MCF 10A (cell line): ENCODE results near the gene GTF2A2. TPM values are rescaled to one million over a fixed set of nuclear protein-coding genes. Genes with fewer than 3 reads are reported as not detected.
"Not testable (repeated sequence)": the region's sequence is repeated elsewhere in the genome, so short reads cannot be mapped to it uniquely, and the experiment has no call there.

ENCODE experiments used
- BruUV-seq: library from RNA; stranded (reverse); fragments of 400-500 nt; replicated peaks from 2 replicates; lab custom pipeline; 2021; lab: Mats Ljungman, UMichigan
- CTCF ChIA-PET: fragments of 300-600 bp; sonication (Branson Sonifier 250); formaldehyde crosslinking; extraction: SDS; loops from one replicate; lab custom pipeline; 2021; ENCODE audit warnings: antibody characterized with exemption, inconsistent platforms; lab: Yijun Ruan, JAX
- POLR2A ChIA-PET: fragments of 300-600, 350-650 bp; sonication (Branson Sonifier 250); formaldehyde crosslinking; extraction: SDS; loops from one replicate; lab custom pipeline; 2020; ENCODE audit warnings: antibody characterized with exemption, inconsistent platforms; lab: Yijun Ruan, JAX
- DNase-seq: peaks from one replicate; pipeline ENCODE4 v3.0.0-alpha.2; 2018; ENCODE audit not compliant: unreplicated experiment
- H3K27ac Mint-ChIP-seq: one replicate; pipeline ENCODE4 v1.8.0; 2022; ENCODE audit warnings: mild to moderate bottlenecking, low read depth, mixed read lengths; ENCODE audit not compliant: unreplicated experiment
- H3K27me3 Mint-ChIP-seq: one replicate; pipeline ENCODE4 v1.8.0; 2022; ENCODE audit warnings: mixed read lengths; ENCODE audit not compliant: insufficient read depth, unreplicated experiment
- H3K36me3 Mint-ChIP-seq: one replicate; pipeline ENCODE4 v1.8.0; 2022; ENCODE audit warnings: mild to moderate bottlenecking, moderate library complexity, mixed read lengths; ENCODE audit not compliant: insufficient read depth, unreplicated experiment
- H3K4me1 Mint-ChIP-seq: one replicate; pipeline ENCODE4 v1.8.0; 2022; ENCODE audit warnings: mixed read lengths; ENCODE audit not compliant: insufficient read depth, unreplicated experiment
- H3K4me3 Mint-ChIP-seq: one replicate; pipeline ENCODE4 v1.8.0; 2022; ENCODE audit warnings: mild to moderate bottlenecking, moderate library complexity, mixed read lengths; ENCODE audit not compliant: unreplicated experiment
- H3K9me3 Mint-ChIP-seq: one replicate; pipeline ENCODE4 v1.8.0; 2022; ENCODE audit warnings: mixed read lengths; ENCODE audit not compliant: unreplicated experiment
- intact Hi-C: fragments of 100-400 bp; cut with micrococcal nuclease; formaldehyde crosslinking; loops from 2 replicates; pipeline ENCODE4 v1.14.1; 2022
- total RNA-seq: library from RNA; stranded (reverse); gene quantifications from 2 replicates; pipeline ENCODE4 v1.2.3, GENCODE V29; 2022
- TF ChIP-seq, protein P1 (sequence below): fragments of 200-600 bp; IDR thresholded peaks from one replicate; pipeline ENCODE4 v1.8.0; 2022; ENCODE audit warnings: antibody characterized with exemption, mild to moderate bottlenecking; ENCODE audit not compliant: unreplicated experiment

Gene GTF2A2
- total RNA-seq, 1 experiment from 2014 or later, result 152 TPM

DNA sequence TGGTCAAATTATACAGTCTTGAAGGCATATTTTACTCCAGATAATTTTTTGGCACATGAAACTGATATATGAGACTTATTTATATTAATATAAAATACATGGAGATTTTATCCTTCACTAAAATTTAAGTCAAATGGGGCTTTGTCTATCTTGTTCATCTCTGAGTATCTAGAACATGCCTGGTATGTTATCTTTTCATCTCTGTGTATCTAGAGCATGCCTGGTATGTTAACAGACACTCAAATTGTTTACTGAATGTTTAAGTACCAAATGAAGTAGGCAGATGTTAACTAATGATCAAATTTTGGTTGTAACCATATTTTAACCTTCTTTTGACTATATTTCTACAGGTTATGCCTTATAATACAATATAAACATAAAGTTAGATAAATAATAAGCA is 7.7 kb downstream of the GTF2A2 start:
- POLR2A ChIA-PET, result interaction anchor here (0.7 to 5.3 kb wide), 3 partner anchors 7 to 117 kb away, joined by 3 to 31 read pairs (median 3); partner anchors contain the start of gene GTF2A2
- TF ChIP-seq, protein P1, sequence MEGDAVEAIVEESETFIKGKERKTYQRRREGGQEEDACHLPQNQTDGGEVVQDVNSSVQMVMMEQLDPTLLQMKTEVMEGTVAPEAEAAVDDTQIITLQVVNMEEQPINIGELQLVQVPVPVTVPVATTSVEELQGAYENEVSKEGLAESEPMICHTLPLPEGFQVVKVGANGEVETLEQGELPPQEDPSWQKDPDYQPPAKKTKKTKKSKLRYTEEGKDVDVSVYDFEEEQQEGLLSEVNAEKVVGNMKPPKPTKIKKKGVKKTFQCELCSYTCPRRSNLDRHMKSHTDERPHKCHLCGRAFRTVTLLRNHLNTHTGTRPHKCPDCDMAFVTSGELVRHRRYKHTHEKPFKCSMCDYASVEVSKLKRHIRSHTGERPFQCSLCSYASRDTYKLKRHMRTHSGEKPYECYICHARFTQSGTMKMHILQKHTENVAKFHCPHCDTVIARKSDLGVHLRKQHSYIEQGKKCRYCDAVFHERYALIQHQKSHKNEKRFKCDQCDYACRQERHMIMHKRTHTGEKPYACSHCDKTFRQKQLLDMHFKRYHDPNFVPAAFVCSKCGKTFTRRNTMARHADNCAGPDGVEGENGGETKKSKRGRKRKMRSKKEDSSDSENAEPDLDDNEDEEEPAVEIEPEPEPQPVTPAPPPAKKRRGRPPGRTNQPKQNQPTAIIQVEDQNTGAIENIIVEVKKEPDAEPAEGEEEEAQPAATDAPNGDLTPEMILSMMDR, result no peak
- H3K4me3 Mint-ChIP-seq, result no peak overlapping the region
- no peak for DNase-seq
- H3K36me3 Mint-ChIP-seq, result peaks cover 53% of the 10 kb centered on the region
- intact Hi-C loops, result no loop called here
- H3K27me3 Mint-ChIP-seq, result no peaks in the 10 kb centered on the region
- peaks cover 1% of the 10 kb centered on the region for H3K4me1 Mint-ChIP-seq
- CTCF ChIA-PET, result no interaction called here
- BruUV-seq, result no TSS peak
- H3K9me3 Mint-ChIP-seq, result peaks cover 6% of the 10 kb centered on the region
- H3K27ac Mint-ChIP-seq, result no peak overlapping the region

DNA sequence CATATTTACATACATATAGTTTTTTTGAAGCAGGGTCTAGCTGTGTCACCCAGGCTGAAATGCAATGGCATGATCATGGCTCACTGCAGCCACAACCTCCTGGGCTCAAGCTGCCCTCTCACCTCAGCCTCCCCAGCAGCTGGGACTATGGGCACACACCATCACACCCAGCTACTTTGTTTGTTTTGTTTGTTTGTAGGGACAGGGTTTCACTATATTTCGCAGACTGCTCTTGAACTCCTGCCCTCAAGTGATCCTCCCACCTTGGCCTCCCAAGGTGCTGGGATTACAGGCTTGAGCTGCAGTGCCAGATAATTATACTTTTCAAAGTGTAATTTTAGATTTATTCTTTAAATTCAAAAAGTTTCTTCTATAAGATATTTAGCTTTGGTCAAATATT is 10.2 kb downstream of the GTF2A2 start:
- H3K36me3 Mint-ChIP-seq, result peaks cover 61% of the 10 kb centered on the region
- DNase-seq, result no peak
- H3K27me3 Mint-ChIP-seq, result no peaks in the 10 kb centered on the region
- ChIA-PET CTCF (interaction anchor here (0.6 to 16.0 kb wide), 3 partner anchors 9 to 244 kb away, joined by 3 to 196 read pairs (median 3); no protein-coding TSS in a partner anchor), POLR2A (interaction anchor here (0.6 to 5.3 kb wide), 3 partner anchors 9 to 274 kb away, joined by 3 to 31 read pairs (median 3); partner anchors contain the start of genes GTF2A2 and MYO1E)
- BruUV-seq, result no TSS peak
- no peaks in the 10 kb centered on the region for H3K9me3 Mint-ChIP-seq
- H3K4me1 Mint-ChIP-seq, result peaks cover 5% of the 10 kb centered on the region
- TF ChIP-seq, protein P1, result no peak
- H3K4me3 Mint-ChIP-seq, result no peak overlapping the region
- intact Hi-C loops, result no loop called here
- no peak overlapping the region for H3K27ac Mint-ChIP-seq

DNA sequence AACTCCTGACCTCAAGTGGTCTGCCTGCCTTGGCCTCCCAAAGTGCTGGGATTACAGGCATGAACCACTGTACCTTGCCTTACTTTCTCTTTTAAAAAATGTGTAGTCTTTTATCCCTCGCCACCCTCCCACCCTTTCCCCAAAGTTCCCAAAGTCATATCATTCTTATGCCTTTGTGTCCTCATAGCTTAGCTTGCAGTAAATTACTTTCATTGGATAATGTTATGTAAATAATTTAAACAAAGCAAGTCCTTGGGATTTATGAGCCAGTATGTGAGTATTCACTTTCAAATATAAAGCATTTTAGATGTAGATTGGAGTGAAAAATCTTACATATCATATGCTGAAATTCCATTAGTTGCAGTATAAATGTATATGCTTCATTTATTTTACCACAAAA is 11.0 kb downstream of the GTF2A2 start:
- POLR2A ChIA-PET, result interaction anchor here (0.9 to 5.3 kb wide), 2 partner anchors 10 to 17 kb away, joined by 3 to 31 read pairs; partner anchors contain the start of gene GTF2A2
- Mint-ChIP-seq H3K36me3 (peaks cover 53% of the 10 kb centered on the region), H3K4me1 (peaks cover 5% of the 10 kb centered on the region), H3K9me3 (no peaks in the 10 kb centered on the region), H3K27me3 (no peaks in the 10 kb centered on the region), H3K4me3 (no peak overlapping the region), H3K27ac (no peak overlapping the region)
- TF ChIP-seq, protein P1, result no peak
- DNase-seq, result no peak
- CTCF ChIA-PET, result interaction anchor here (0.6 to 16.0 kb wide), 3 partner anchors 26 to 723 kb away, joined by 3 to 196 read pairs (median 4); no protein-coding TSS in a partner anchor
- BruUV-seq, result no TSS peak
- intact Hi-C loops, result no loop called here

DNA sequence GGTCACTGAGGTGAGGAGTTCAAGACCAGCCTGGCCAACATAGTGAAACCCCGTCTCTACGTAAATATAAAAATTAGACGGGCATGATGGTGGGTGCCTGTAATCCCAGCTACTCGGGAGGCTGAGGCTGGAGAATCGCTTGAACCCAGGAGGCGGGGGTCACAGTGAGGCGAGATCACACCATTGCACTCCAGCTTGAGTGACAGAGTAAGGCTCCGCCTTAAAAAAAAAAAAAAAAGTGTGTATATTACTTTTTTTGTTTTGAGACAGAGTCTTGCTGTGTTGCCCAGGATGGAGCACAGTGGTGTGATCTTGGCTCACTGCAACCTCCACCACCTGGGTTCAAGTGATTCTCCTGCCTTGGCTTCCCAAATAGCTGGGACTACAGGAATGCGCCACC is 11.5 kb downstream of the GTF2A2 start:
- H3K36me3 Mint-ChIP-seq, result peaks cover 49% of the 10 kb centered on the region
- H3K4me3 Mint-ChIP-seq, H3K4me1 Mint-ChIP-seq, DNase-seq, intact Hi-C loops, H3K27ac Mint-ChIP-seq, H3K9me3 Mint-ChIP-seq, BruUV-seq, H3K27me3 Mint-ChIP-seq: not testable (repeated sequence)
- CTCF ChIA-PET, result interaction anchor here (0.6 to 16.0 kb wide), 4 partner anchors 9 to 722 kb away, joined by 3 to 196 read pairs (median 4); no protein-coding TSS in a partner anchor
- POLR2A ChIA-PET, result interaction anchor here (1.0 to 5.3 kb wide), 2 partner anchors 11 to 29 kb away, joined by 3 to 31 read pairs; partner anchors contain the start of gene GTF2A2
